Measurements from ENCODE around the gene RABEPK.
"Not testable (repeated sequence)": the region's sequence is repeated elsewhere in the genome, so short reads cannot be mapped to it uniquely, and the experiment has no call there.

The RABEPK gene

GRCh38 chr9:125176636-125177035 lies 23.7 kb upstream of the RABEPK start:
- H3K4me3 ChIP-seq (ENCODE audit: low read depth in 1 of 2, low read length in 2 of 2), result no peak overlapping the region
- no peaks in the 10 kb centered on the region for H3K9me3 ChIP-seq (ENCODE audit: low read length)
- H3K27ac ChIP-seq (ENCODE audit: low read depth, low read length), result no peak overlapping the region
- no peak overlapping the region for H3K9ac ChIP-seq (ENCODE audit: low read length)
- no peaks in the 10 kb centered on the region for H3K27me3 ChIP-seq (ENCODE audit: control insufficient read depth in 1 of 2, insufficient read depth in 2 of 2, low read length in 2 of 2)
- no peaks in the 10 kb centered on the region for H3K36me3 ChIP-seq (ENCODE audit: insufficient read depth, low read length)
- peaks cover 18% of the 10 kb centered on the region for H3K4me1 ChIP-seq (ENCODE audit: insufficient read depth, low read length)

GRCh38 chr9:125177888-125178287 lies 22.5 kb upstream of the RABEPK start:
- Histone ChIP-seq H3K36me3 (ENCODE audit: insufficient read depth, low read length) (no peaks in the 10 kb centered on the region), H3K27me3 (ENCODE audit: control insufficient read depth in 1 of 2, insufficient read depth in 2 of 2, low read length in 2 of 2) (no peaks in the 10 kb centered on the region), H3K4me3 (ENCODE audit: low read depth in 1 of 2, low read length in 2 of 2) (no peak overlapping the region), H3K27ac (ENCODE audit: low read depth, low read length) (no peak overlapping the region), H3K9ac (ENCODE audit: low read length) (no peak overlapping the region), H3K9me3 (ENCODE audit: low read length) (no peaks in the 10 kb centered on the region), H3K4me1 (ENCODE audit: insufficient read depth, low read length) (peaks cover 7% of the 10 kb centered on the region)

DNA sequence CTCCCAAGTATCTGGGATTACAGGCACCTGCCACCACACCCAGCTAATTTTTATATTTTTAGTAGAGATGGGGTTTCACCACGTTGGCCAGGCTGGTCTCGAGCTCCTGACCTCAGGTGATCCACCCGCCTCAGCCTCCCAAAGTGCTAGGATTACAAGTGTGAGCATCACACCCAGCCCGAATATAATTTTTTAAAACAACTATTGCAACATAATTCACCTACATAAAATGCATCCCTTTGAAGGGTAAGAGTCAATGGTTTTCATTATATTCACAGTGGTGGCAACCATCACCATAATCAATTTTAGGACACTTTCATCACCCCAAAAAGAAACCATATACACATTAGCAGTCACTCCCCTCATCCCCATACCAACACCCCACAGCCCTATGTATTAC lies 20.6 kb upstream of the RABEPK start:
- H3K9me3 ChIP-seq (ENCODE audit: low read length); H3K4me3 ChIP-seq (ENCODE audit: low read depth in 1 of 2, low read length in 2 of 2); H3K36me3 ChIP-seq (ENCODE audit: insufficient read depth, low read length); H3K9ac ChIP-seq (ENCODE audit: low read length); H3K27me3 ChIP-seq (ENCODE audit: control insufficient read depth in 1 of 2, insufficient read depth in 2 of 2, low read length in 2 of 2); H3K27ac ChIP-seq (ENCODE audit: low read depth, low read length); H3K4me1 ChIP-seq (ENCODE audit: insufficient read depth, low read length): not testable (repeated sequence)

- no peak overlapping the region for H3K27ac ChIP-seq (ENCODE audit: low read depth, low read length)
- H3K4me3 ChIP-seq (ENCODE audit: low read depth in 1 of 2, low read length in 2 of 2), result no peak overlapping the region
- no peaks in the 10 kb centered on the region for H3K36me3 ChIP-seq (ENCODE audit: insufficient read depth, low read length)
- no peak overlapping the region for H3K9ac ChIP-seq (ENCODE audit: low read length)
- H3K4me1 ChIP-seq (ENCODE audit: insufficient read depth, low read length), result peaks cover 7% of the 10 kb centered on the region
- no peaks in the 10 kb centered on the region for H3K9me3 ChIP-seq (ENCODE audit: low read length)
- H3K27me3 ChIP-seq (ENCODE audit: control insufficient read depth in 1 of 2, insufficient read depth in 2 of 2, low read length in 2 of 2), result no peaks in the 10 kb centered on the region
Measured at GRCh38 chr9:125180876-125181275, 19.5 kb upstream of the RABEPK start.

DNA sequence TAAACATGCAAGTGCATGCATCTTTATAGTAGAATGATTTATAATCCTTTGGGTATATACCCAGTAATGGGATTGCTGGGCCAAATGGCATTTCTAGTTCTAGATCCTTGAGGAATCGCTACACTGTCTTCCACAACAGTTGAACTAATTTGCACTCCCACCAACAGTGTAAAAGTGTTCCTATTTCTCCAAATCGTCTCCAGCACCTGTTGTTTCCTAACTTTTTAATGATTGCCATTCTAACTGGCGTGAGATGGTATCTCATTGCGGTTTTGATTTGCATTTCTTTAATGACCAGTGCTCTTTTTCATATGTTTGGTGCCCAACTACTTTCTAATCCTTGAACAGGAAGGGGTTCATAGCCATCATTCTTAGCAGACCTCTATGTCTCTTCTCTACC lies 18.6 kb upstream of the RABEPK start:
- not testable (repeated sequence) for H3K9me3 ChIP-seq (ENCODE audit: low read length); H3K4me3 ChIP-seq (ENCODE audit: low read depth in 1 of 2, low read length in 2 of 2); H3K36me3 ChIP-seq (ENCODE audit: insufficient read depth, low read length); H3K4me1 ChIP-seq (ENCODE audit: insufficient read depth, low read length); H3K9ac ChIP-seq (ENCODE audit: low read length); H3K27me3 ChIP-seq (ENCODE audit: control insufficient read depth in 1 of 2, insufficient read depth in 2 of 2, low read length in 2 of 2); H3K27ac ChIP-seq (ENCODE audit: low read depth, low read length)

GRCh38 chr9:125183054-125183453 lies 17.3 kb upstream of the RABEPK start:
- Histone ChIP-seq H3K36me3 (ENCODE audit: insufficient read depth, low read length) (no peaks in the 10 kb centered on the region), H3K4me3 (ENCODE audit: low read depth in 1 of 2, low read length in 2 of 2) (no peak overlapping the region), H3K9me3 (ENCODE audit: low read length) (no peaks in the 10 kb centered on the region), H3K27me3 (ENCODE audit: control insufficient read depth in 1 of 2, insufficient read depth in 2 of 2, low read length in 2 of 2) (no peaks in the 10 kb centered on the region), H3K4me1 (ENCODE audit: insufficient read depth, low read length) (peaks cover 10% of the 10 kb centered on the region), H3K9ac (ENCODE audit: low read length) (no peak overlapping the region), H3K27ac (ENCODE audit: low read depth, low read length) (no peak overlapping the region)

- Histone ChIP-seq H3K27me3 (ENCODE audit: control insufficient read depth in 1 of 2, insufficient read depth in 2 of 2, low read length in 2 of 2) (no peaks in the 10 kb centered on the region), H3K36me3 (ENCODE audit: insufficient read depth, low read length) (no peaks in the 10 kb centered on the region), H3K27ac (ENCODE audit: low read depth, low read length) (no peak overlapping the region), H3K9me3 (ENCODE audit: low read length) (no peaks in the 10 kb centered on the region), H3K4me3 (ENCODE audit: low read depth in 1 of 2, low read length in 2 of 2) (no peak overlapping the region), H3K9ac (ENCODE audit: low read length) (no peak overlapping the region), H3K4me1 (ENCODE audit: insufficient read depth, low read length) (peaks cover 10% of the 10 kb centered on the region)
Measured at GRCh38 chr9:125183561-125183960, 16.8 kb upstream of the RABEPK start.

- H3K27me3 ChIP-seq (ENCODE audit: control insufficient read depth in 1 of 2, insufficient read depth in 2 of 2, low read length in 2 of 2), result no peaks in the 10 kb centered on the region
- peaks cover 21% of the 10 kb centered on the region for H3K4me1 ChIP-seq (ENCODE audit: insufficient read depth, low read length)
- no peaks in the 10 kb centered on the region for H3K36me3 ChIP-seq (ENCODE audit: insufficient read depth, low read length)
- peak overlapping the region; percentile 89 to 94 for H3K4me3 ChIP-seq (ENCODE audit: low read depth in 1 of 2, low read length in 2 of 2)
- H3K9me3 ChIP-seq (ENCODE audit: low read length), result no peaks in the 10 kb centered on the region
- H3K27ac ChIP-seq (ENCODE audit: low read depth, low read length), result peak overlapping the region; percentile 93
- peak overlapping the region; percentile 96 for H3K9ac ChIP-seq (ENCODE audit: low read length)
Measured at GRCh38 chr9:125189011-125189360, 11.4 kb upstream of the RABEPK start.

GRCh38 chr9:125189361-125190289 lies 10.7 kb upstream of the RABEPK start, which contains the start of gene PPP6C:
Gene PPP6C (minus strand): TSS chr9:125189803. CDS start chr9:125189718, 85 bp downstream.
- peaks cover 21% of the 10 kb centered on the region for H3K4me1 ChIP-seq (ENCODE audit: insufficient read depth, low read length)
- peak within 1 kb of the TSS; percentile 93 for H3K27ac ChIP-seq (ENCODE audit: low read depth, low read length)
- peak within 1 kb of the TSS; percentile 96 for H3K9ac ChIP-seq (ENCODE audit: low read length)
- no peaks in the 10 kb centered on the region for H3K9me3 ChIP-seq (ENCODE audit: low read length)
- no peaks in the 10 kb centered on the region for H3K27me3 ChIP-seq (ENCODE audit: control insufficient read depth in 1 of 2, insufficient read depth in 2 of 2, low read length in 2 of 2)
- peak within 1 kb of the TSS; percentile 89 to 94 for H3K4me3 ChIP-seq (ENCODE audit: low read depth in 1 of 2, low read length in 2 of 2)
- no peaks in the 10 kb centered on the region for H3K36me3 ChIP-seq (ENCODE audit: insufficient read depth, low read length)

DNA sequence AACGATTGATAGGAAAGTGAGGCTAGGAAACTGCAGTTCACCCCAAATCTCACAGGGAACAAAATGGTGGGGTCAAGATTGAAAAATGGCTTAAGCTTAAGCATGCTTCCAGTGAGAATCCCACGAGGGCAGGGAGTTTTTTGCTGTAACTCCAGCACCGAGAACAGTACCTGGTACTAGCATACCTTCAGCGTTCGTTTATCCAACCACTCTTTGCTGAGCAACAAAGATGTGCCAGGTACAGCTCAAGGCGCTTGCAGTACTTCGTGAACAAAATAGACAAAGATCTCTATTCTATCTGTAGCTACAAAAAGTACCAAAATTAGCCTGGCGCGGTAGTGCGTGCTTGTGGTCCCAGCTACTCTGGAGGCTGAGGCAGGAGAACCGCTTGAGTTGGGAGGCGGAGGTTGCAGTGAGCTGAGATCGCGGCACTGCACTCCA lies 10.0 kb upstream of the RABEPK start:
- peak overlapping the region; percentile 70 for H3K27ac ChIP-seq (ENCODE audit: low read depth, low read length)
- H3K27me3 ChIP-seq (ENCODE audit: control insufficient read depth in 1 of 2, insufficient read depth in 2 of 2, low read length in 2 of 2), result no peaks in the 10 kb centered on the region
- no peaks in the 10 kb centered on the region for H3K9me3 ChIP-seq (ENCODE audit: low read length)
- H3K9ac ChIP-seq (ENCODE audit: low read length), result peak overlapping the region; percentile 95
- no peaks in the 10 kb centered on the region for H3K36me3 ChIP-seq (ENCODE audit: insufficient read depth, low read length)
- H3K4me3 ChIP-seq (ENCODE audit: low read depth in 1 of 2, low read length in 2 of 2), result peak overlapping the region; percentile 89 to 94
- peaks cover 21% of the 10 kb centered on the region for H3K4me1 ChIP-seq (ENCODE audit: insufficient read depth, low read length)

DNA sequence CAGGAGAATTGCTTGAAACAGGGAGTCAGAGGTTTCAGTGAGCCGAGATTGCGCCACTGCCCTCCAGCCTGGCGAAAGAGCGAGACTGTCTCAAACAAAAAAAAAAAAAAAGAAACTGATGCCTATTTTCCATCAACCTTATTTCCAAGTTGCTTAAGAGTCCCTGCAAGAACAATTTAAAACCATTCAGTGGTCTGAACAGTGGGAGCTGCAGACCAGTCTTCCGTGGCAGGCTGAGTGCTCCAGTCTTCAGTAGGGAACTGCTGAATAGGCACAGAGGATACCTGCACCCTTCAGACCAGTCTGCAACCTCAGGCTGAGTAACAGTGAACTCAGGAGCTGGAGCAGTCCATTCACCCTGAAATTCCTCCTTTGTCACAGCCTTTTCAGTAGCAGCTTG lies 5.9 kb upstream of the RABEPK start:
- H3K9ac ChIP-seq (ENCODE audit: low read length); H3K36me3 ChIP-seq (ENCODE audit: insufficient read depth, low read length); H3K4me3 ChIP-seq (ENCODE audit: low read depth in 1 of 2, low read length in 2 of 2); H3K27me3 ChIP-seq (ENCODE audit: control insufficient read depth in 1 of 2, insufficient read depth in 2 of 2, low read length in 2 of 2); H3K27ac ChIP-seq (ENCODE audit: low read depth, low read length); H3K9me3 ChIP-seq (ENCODE audit: low read length): not testable (repeated sequence)
- H3K4me1 ChIP-seq (ENCODE audit: insufficient read depth, low read length), result peaks cover 11% of the 10 kb centered on the region

DNA sequence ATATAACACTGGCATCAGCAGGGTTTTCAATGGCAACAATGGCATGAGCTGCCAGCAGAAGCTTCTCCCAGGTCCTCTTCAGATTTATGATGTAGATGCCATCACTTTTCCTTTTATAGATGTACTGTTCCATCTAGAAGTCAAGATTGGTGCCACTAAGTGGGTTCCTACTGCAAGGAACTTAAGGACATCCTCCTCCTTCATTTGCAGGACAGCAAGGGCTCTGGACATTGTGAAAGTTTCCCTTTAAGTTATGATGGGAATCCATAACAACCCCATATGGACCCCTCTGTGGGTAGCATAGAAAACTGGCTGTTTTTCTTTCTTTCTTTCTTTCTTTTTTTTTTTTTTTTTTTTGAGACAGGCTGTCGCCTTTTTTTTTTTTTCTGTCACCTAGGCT lies 4.8 kb upstream of the RABEPK start:
- not testable (repeated sequence) for H3K9ac ChIP-seq (ENCODE audit: low read length); H3K36me3 ChIP-seq (ENCODE audit: insufficient read depth, low read length); H3K27ac ChIP-seq (ENCODE audit: low read depth, low read length); H3K27me3 ChIP-seq (ENCODE audit: control insufficient read depth in 1 of 2, insufficient read depth in 2 of 2, low read length in 2 of 2); H3K4me3 ChIP-seq (ENCODE audit: low read depth in 1 of 2, low read length in 2 of 2); H3K9me3 ChIP-seq (ENCODE audit: low read length); H3K4me1 ChIP-seq (ENCODE audit: insufficient read depth, low read length)

All from muscle layer of colon (tissue), 2 donors.